ENCODE data around the gene ACOT7.

- TF ChIP-seq TAF1 (IDR thresholded peaks at IDR 0.05; ENCODE audit: low read depth), result no peak
- TF ChIP-seq, protein P1, sequence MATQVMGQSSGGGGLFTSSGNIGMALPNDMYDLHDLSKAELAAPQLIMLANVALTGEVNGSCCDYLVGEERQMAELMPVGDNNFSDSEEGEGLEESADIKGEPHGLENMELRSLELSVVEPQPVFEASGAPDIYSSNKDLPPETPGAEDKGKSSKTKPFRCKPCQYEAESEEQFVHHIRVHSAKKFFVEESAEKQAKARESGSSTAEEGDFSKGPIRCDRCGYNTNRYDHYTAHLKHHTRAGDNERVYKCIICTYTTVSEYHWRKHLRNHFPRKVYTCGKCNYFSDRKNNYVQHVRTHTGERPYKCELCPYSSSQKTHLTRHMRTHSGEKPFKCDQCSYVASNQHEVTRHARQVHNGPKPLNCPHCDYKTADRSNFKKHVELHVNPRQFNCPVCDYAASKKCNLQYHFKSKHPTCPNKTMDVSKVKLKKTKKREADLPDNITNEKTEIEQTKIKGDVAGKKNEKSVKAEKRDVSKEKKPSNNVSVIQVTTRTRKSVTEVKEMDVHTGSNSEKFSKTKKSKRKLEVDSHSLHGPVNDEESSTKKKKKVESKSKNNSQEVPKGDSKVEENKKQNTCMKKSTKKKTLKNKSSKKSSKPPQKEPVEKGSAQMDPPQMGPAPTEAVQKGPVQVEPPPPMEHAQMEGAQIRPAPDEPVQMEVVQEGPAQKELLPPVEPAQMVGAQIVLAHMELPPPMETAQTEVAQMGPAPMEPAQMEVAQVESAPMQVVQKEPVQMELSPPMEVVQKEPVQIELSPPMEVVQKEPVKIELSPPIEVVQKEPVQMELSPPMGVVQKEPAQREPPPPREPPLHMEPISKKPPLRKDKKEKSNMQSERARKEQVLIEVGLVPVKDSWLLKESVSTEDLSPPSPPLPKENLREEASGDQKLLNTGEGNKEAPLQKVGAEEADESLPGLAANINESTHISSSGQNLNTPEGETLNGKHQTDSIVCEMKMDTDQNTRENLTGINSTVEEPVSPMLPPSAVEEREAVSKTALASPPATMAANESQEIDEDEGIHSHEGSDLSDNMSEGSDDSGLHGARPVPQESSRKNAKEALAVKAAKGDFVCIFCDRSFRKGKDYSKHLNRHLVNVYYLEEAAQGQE (IDR thresholded peaks at IDR 0.05; ENCODE audit: low read depth), result no peak
- no peak for TF ChIP-seq EP300 (IDR thresholded peaks at IDR 0.05; ENCODE audit: borderline replicate concordance)
- TF ChIP-seq TEAD4 (IDR thresholded peaks at IDR 0.05), result no peak
- TF ChIP-seq CEBPB (IDR thresholded peaks at IDR 0.05), result no peak
- TF ChIP-seq FOXM1 (IDR thresholded peaks at IDR 0.05; ENCODE audit: borderline replicate concordance, low read depth), result no peak
- no peak for TF ChIP-seq EGR1 (IDR thresholded peaks at IDR 0.05)
- TF ChIP-seq RAD21 (IDR thresholded peaks at IDR 0.05; ENCODE audit: low read depth), result no peak
- TF ChIP-seq USF1 (IDR thresholded peaks at IDR 0.05), result no peak
- TF ChIP-seq, protein P2, sequence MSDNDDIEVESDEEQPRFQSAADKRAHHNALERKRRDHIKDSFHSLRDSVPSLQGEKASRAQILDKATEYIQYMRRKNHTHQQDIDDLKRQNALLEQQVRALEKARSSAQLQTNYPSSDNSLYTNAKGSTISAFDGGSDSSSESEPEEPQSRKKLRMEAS (IDR thresholded peaks at IDR 0.05), result no peak
- TF ChIP-seq ZBTB7A (IDR thresholded peaks at IDR 0.05; ENCODE audit: low read depth), result no peak
Measured at GRCh38 chr1:6301526-6301925, 92.0 kb downstream of the ACOT7 start.
